ENCODE data around the gene POU2F1. TPM values are rescaled to one million over a fixed set of nuclear protein-coding genes. Genes with fewer than 3 reads are reported as not detected.

Gene POU2F1
- total and polyA plus RNA-seq, 12 donors = 3.2 to 52.5 (median 12.6) TPM

GRCh38 chr1:167467126-167467710 is 246.5 kb downstream of the POU2F1 start:
- Histone ChIP-seq H3K4me3 (no peak overlapping the region), H3K4me1 (replicated peaks in 1 of 2) (no peaks in the 10 kb centered on the region), H3K36me3 (replicated peaks in 1 of 2) (no peaks in the 10 kb centered on the region), H3K27me3 (no peaks in the 10 kb centered on the region), H3K27ac (no peak overlapping the region), H3K9me3 (replicated peaks in 1 of 3) (no peaks in the 10 kb centered on the region)
- intact Hi-C loops (cut with DNase I) = no loop called here
- TF ChIP-seq CTCF (IDR thresholded peaks at IDR 0.05) = no peak
- no peak for TF ChIP-seq POLR2A (IDR thresholded peaks at IDR 0.05)
- WGBS, 4 donors = 75 to 79% (median 77%) methylated on average over 15 of the region's 15 CpGs
- no peak for DNase-seq

GRCh38 chr1:167467752-167468151 is 247.1 kb downstream of the POU2F1 start:
- no peaks in the 10 kb centered on the region for H3K36me3 ChIP-seq (replicated peaks in 1 of 2)
- H3K4me1 ChIP-seq (replicated peaks in 1 of 2) = no peaks in the 10 kb centered on the region
- intact Hi-C loops (cut with DNase I) = no loop called here
- 74 to 86% (median 76%) methylated on average over 9 of the region's 9 CpGs for WGBS, 4 donors
- no peak for DNase-seq
- no peak overlapping the region for H3K27ac ChIP-seq
- H3K9me3 ChIP-seq (replicated peaks in 1 of 3) = no peaks in the 10 kb centered on the region
- TF ChIP-seq POLR2A (IDR thresholded peaks at IDR 0.05) (no peak), CTCF (IDR thresholded peaks at IDR 0.05) (no peak)
- no peaks in the 10 kb centered on the region for H3K27me3 ChIP-seq
- no peak overlapping the region for H3K4me3 ChIP-seq

GRCh38 chr1:167469280-167469965 is 248.7 kb downstream of the POU2F1 start:
- no peak for TF ChIP-seq CTCF (IDR thresholded peaks at IDR 0.05)
- no peak for TF ChIP-seq POLR2A (IDR thresholded peaks at IDR 0.05)
- Histone ChIP-seq H3K27ac (no peak overlapping the region), H3K27me3 (no peaks in the 10 kb centered on the region), H3K4me1 (replicated peaks in 1 of 2) (no peaks in the 10 kb centered on the region), H3K9me3 (replicated peaks in 1 of 3) (no peaks in the 10 kb centered on the region), H3K36me3 (replicated peaks in 1 of 2) (no peaks in the 10 kb centered on the region), H3K4me3 (no peak overlapping the region)
- intact Hi-C loops (cut with DNase I) = no loop called here
- WGBS, 4 donors = 82 to 85% (median 83%) methylated on average over 7 of the region's 7 CpGs
- no peak for DNase-seq

- intact Hi-C loops (cut with DNase I) = no loop called here
- no peak overlapping the region for H3K27ac ChIP-seq
- no peaks in the 10 kb centered on the region for H3K9me3 ChIP-seq (replicated peaks in 1 of 3)
- no peaks in the 10 kb centered on the region for H3K36me3 ChIP-seq (replicated peaks in 1 of 2)
- DNase-seq = no peak
- H3K27me3 ChIP-seq = peaks cover 6% of the 10 kb centered on the region
- H3K4me3 ChIP-seq = no peak overlapping the region
- H3K4me1 ChIP-seq (replicated peaks in 1 of 2) = no peaks in the 10 kb centered on the region
- 68 to 85% (median 81%) methylated on average over 5 of the region's 5 CpGs for WGBS, 4 donors
- no peak for TF ChIP-seq CTCF (IDR thresholded peaks at IDR 0.05)
- no peak for TF ChIP-seq POLR2A (IDR thresholded peaks at IDR 0.05)
These were observed 250.9 kb downstream of the POU2F1 start for GRCh38 chr1:167471568-167471967.

All from adrenal gland (tissue), 12 donors.